Bronchial epithelial cell (primary cell): ENCODE results near the gene N4BP2L1. TPM values are rescaled to one million over a fixed set of nuclear protein-coding genes. Genes with fewer than 3 reads are reported as not detected.
A peak's percentile ranks its signal among the peaks of the same experiment; 100 is the strongest.

ENCODE experiments used
- DNase-seq: peaks from one replicate; pipeline ENCODE4 v3.0.0-alpha.2; 2010; ENCODE audit warnings: low read depth
- FAIRE-seq: peaks from 2 replicates; lab custom pipeline; 2011; peaks lifted over from hg19 to GRCh38; lab: Jason Lieb, UNC
- H3K27me3 ChIP-seq: 2 replicates; pipeline ENCODE4 v1.5.1; 2011; ENCODE audit warnings: low read length; ENCODE audit not compliant: control insufficient read depth, insufficient read depth
- H3K36me3 ChIP-seq: 2 replicates; pipeline ENCODE4 v1.5.1; 2011; ENCODE audit warnings: low read length; ENCODE audit not compliant: control insufficient read depth, insufficient read depth
- H3K4me3 ChIP-seq: 2 replicates; pipeline ENCODE4 v1.5.1; 2011; ENCODE audit warnings: mild to moderate bottlenecking, low read depth, low read length, control low read depth
- total RNA-seq: library from RNA; depleted of rRNA; stranded (reverse); fragments of >200 nt; gene quantifications from 2 replicates; pipeline ENCODE4 v1.2.1, GENCODE V29; 2014
- TF ChIP-seq, protein P1 (sequence below): IDR thresholded peaks from 2 replicates; pipeline ENCODE4 v1.5.1; 2011; ENCODE audit warnings: mild to moderate bottlenecking, moderate library complexity, low read length, control low read depth, inconsistent platforms; ENCODE audit not compliant: insufficient read depth, severe bottlenecking

N4BP2L1 gene
- total RNA-seq, 1 donor from 2014 or later = 0.79 TPM

DNA sequence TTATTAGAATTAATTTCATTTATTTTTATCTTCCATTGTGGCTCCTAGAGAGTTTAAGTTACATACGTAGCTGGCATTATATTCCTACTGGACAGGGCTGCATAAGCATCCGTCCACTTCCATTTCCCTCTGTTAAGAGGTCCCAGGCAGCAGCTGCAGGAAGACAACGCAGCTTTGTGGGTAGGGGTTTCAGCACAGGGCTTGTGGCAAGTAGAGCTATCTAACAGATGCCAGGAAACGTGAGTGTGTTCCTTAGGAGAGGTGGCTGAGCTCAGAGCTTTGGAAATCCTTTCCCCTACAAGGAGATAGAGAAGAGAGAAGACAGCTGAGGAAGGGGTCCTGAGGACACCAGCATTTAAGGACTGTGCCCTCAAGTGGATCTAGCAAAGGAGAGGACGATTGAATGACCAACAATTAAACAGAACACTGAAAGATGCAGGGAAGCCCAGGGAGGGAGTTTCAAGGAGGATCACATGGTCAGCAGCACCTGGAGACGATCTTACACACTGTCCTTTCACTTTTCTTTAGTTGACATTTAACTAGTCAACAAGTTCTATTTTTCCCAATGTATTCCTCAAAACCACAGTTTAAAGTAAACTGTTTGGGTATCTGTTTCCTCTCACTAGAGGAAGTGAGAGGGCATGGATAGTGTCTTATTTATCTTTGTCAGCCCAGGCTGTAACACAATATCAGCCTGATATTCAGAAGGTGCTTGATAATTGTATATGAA is 2.3 kb upstream of the N4BP2L1 start:
- DNase-seq = no peak
- Histone ChIP-seq H3K27me3 (no peaks in the 10 kb centered on the region), H3K36me3 (peaks cover 2% of the 10 kb centered on the region), H3K4me3 (no peak overlapping the region)
- TF ChIP-seq, protein P1, sequence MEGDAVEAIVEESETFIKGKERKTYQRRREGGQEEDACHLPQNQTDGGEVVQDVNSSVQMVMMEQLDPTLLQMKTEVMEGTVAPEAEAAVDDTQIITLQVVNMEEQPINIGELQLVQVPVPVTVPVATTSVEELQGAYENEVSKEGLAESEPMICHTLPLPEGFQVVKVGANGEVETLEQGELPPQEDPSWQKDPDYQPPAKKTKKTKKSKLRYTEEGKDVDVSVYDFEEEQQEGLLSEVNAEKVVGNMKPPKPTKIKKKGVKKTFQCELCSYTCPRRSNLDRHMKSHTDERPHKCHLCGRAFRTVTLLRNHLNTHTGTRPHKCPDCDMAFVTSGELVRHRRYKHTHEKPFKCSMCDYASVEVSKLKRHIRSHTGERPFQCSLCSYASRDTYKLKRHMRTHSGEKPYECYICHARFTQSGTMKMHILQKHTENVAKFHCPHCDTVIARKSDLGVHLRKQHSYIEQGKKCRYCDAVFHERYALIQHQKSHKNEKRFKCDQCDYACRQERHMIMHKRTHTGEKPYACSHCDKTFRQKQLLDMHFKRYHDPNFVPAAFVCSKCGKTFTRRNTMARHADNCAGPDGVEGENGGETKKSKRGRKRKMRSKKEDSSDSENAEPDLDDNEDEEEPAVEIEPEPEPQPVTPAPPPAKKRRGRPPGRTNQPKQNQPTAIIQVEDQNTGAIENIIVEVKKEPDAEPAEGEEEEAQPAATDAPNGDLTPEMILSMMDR = no peak
- peak; percentile 86 for FAIRE-seq

DNA sequence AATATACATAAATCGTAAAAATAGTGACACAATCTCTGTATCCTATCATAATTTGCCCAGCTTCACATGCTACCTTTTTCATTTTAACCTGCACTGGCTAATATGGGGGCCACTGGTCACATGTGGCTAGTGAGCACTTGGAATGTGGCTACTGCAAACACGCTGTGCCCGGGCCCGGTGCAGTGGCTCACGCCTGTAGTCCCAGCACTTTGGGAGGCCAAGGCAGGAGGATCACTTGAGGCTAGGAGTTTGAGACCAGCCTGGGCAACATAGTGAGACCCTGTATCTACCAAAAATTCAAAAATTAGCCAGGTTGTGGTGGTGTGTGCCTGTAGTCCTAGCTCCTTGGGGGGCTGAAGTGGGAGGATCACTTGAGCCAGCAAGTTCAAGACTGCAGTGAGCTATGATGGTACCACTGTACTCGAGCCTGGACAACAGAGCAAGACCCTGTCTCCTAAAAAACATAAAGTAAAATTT is 1.5 kb upstream of the N4BP2L1 start:
- TF ChIP-seq, protein P1 = no peak
- no peak for FAIRE-seq
- H3K4me3 ChIP-seq = no peak overlapping the region
- H3K36me3 ChIP-seq = peaks cover 2% of the 10 kb centered on the region
- no peak for DNase-seq
- H3K27me3 ChIP-seq = no peaks in the 10 kb centered on the region

DNA sequence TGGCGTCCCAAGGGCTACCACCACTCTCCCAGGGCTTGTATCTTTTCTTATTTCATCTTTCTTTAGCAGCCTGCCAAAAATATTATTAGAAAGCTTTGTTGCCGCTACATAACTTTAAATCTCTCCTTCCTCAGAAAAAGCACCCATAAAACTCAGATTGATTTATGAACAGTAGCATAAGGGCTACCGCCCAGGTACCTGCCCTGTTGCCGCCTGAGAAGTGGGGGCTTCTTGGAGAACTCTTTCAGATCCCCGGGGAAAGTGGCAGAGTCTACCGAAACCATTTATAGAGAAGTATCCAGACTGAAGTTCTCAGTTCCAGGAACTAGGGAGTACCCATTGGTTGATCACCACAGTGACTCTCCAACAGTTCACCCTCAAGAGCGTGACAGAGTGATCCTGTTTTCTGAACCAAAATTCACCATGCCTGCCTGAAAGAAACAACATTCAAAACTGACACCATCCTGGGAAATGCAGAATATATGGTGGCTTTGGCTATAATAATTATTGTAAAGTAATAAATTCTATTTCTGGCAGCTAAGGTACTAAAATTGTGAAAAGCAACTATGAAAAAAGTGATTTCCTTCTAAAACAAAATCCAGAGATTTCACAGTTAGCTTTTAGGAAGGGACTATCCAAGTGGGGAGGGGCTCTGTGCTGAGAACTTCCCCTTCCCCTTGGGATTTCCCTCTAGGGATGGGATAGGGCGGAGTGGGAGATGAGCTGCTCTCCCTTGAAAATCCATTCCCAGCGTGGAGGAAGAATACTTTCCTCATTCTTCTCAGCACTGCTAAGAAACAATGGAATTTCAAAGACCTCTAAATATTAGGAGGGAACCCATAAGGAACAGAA is 877 bp upstream of the N4BP2L1 start:
- Histone ChIP-seq H3K27me3 (no peaks in the 10 kb centered on the region), H3K4me3 (peak overlapping the region; percentile 49), H3K36me3 (peaks cover 2% of the 10 kb centered on the region)
- no peak for FAIRE-seq
- TF ChIP-seq, protein P1 = no peak
- DNase-seq = no peak

DNA sequence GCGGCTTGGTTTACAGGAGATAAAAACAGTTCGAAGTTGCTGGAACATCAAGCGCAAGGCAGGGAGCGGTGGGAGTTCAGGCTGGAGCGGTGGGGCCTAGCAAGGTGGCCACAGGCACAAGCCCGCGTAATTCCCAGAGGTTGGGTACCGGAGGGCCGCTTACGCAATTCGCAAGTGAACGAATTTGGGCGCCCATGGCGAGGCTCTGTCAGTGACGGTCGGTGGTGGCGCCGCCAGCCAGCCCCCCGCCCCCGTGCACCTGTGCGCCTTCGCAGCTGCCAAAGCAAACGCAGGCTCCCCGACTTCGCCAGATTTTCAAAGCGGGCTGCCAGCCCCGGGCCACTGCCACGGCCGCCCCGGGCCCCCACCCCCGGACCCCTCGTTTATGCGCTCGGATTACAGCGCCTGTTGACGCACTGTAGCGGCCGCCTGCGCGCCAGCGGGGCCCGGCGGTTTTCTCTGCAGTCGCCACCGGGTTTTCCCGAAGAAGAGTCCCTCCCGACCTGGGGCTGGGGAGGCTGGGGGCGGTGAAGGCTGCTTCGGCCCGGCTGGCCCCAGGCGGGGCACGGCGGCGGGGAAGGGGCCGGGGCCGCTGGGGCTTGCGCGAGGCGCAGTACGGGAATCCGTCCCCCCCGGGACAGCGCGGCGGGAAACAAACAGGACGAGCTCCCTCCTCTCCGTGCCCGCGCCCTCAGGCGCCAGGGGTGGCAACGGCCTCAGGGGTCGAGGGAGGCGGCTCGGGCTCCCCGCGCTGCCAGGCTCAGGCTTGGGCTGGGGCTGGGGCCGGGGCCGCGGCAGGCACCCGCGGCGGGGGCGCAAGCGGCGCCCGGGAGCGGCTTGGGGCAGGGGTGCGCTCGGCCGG is 709 bp downstream of the N4BP2L1 start:
- no peak for DNase-seq

More for the DNA sequence above, 709 bp downstream of the N4BP2L1 start:
- H3K4me3 ChIP-seq = peak overlapping the region; percentile 49
- no peaks in the 10 kb centered on the region for H3K27me3 ChIP-seq
- H3K36me3 ChIP-seq = peaks cover 2% of the 10 kb centered on the region
- FAIRE-seq = no peak
- TF ChIP-seq, protein P1 = no peak
